Prostate gland (tissue), 2 donors: ENCODE results near the gene PIH1D1.

Experiments used
- CTCF ChIP-seq, 4 experiments: fragments of 200-600 bp in 2 of 4; fragments of 450-650 bp in 2 of 4; sonication (generic) in 2 of 4; IDR thresholded peaks; 1 replicate in 3 of 4; 2 replicates in 1 of 4; pipeline ENCODE4 v1.5.1; 2016 to 2019; ENCODE audit warnings: antibody characterized with exemption in 4 of 4, mild to moderate bottlenecking in 2 of 4, moderate library complexity in 2 of 4
- POLR2A ChIP-seq: fragments of 450-650 bp; IDR thresholded peaks from one replicate; pipeline ENCODE4 v1.6.1; 2016; ENCODE audit warnings: antibody characterized with exemption, mild to moderate bottlenecking

DNA sequence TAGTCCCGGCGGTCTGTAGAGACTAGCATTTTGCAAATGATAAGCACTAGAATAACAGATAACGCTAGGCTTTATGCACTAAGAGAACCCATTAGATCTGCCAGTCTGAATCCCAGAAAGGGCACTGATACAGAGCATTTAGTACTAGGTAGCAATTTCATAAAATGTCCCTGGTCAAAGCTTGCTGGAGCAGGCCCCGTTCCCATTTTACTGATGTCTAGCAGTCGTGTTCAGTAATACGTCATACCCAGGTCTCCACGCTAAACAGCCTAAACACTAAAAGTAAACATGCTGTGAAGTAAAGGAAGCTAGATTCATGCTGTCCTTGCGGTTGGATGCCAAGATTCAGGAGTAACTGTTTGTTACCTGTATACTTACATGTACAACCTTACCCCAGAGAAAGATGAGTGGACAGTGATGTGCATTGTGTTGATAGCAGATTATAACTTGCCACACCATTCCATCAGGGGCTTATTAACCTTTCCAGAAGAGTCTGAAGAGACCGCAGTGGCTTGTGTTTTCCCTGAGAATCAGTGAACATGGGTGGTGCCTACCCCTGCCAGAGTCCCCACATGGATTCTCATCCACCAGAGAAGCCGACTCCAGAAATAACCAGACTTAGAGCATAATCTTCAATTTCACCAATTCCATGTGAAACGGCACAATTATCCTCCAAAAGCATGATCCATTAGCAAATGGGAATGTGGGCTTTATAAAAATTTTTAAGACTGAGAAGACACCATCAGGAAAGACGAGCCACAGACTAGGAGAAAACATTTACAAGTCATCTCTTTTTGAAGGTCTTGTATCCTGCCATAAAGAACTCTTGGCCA lies 41.2 kb upstream of the PIH1D1 start:
- TF ChIP-seq CTCF (IDR thresholded peaks at IDR 0.05): no peak
- no peak for TF ChIP-seq POLR2A
